Liver (tissue), 9 donors: ENCODE data around the gene NTN5. TPM values are rescaled to one million over a fixed set of nuclear protein-coding genes. Genes with fewer than 3 reads are reported as not detected.

ENCODE experiments used
- DNase-seq: peaks from one replicate; pipeline ENCODE4 v3.0.0-alpha.2; 2017; ENCODE audit warnings: low spot score
- H3K27ac ChIP-seq, 2 donors: one replicate each; pipeline ENCODE4 v1.7.0; 2013; ENCODE audit warnings: inconsistent platforms in 2 of 2, low read length in 2 of 2, control low read depth in 1 of 2, low read depth in 1 of 2, mild to moderate bottlenecking in 1 of 2
- H3K27me3 ChIP-seq, 4 donors: one replicate each; pipeline versions ENCODE4 v1.6.1 to v1.7.0; 2013; ENCODE audit warnings: low read length in 3 of 4, inconsistent platforms in 1 of 4, mild to moderate bottlenecking in 1 of 4, moderate library complexity in 1 of 4; ENCODE audit not compliant: control insufficient read depth in 4 of 4, insufficient read depth in 4 of 4
- H3K36me3 ChIP-seq, 4 donors: one replicate each; pipeline versions ENCODE4 v1.6.1 to v1.7.0; 2013; ENCODE audit warnings: low read length in 3 of 4, mild to moderate bottlenecking in 3 of 4, low read depth in 1 of 4, moderate library complexity in 1 of 4; ENCODE audit not compliant: control insufficient read depth in 4 of 4, insufficient read depth in 3 of 4
- H3K4me1 ChIP-seq, 4 donors: one replicate each; pipeline versions ENCODE4 v1.6.1 to v1.7.0; 2013; ENCODE audit warnings: low read length in 3 of 4, mild to moderate bottlenecking in 3 of 4, moderate library complexity in 1 of 4; ENCODE audit not compliant: control insufficient read depth in 4 of 4, insufficient read depth in 4 of 4
- H3K4me3 ChIP-seq, 3 donors: one replicate each; pipeline versions ENCODE4 v1.6.1 to v1.7.0; 2013; ENCODE audit warnings: low read length in 3 of 3, control low read depth in 1 of 3, low read depth in 1 of 3, mild to moderate bottlenecking in 1 of 3
- H3K9ac ChIP-seq, 2 donors: one replicate each; pipeline ENCODE4 v1.7.0; 2013; ENCODE audit warnings: low read length in 2 of 2, mild to moderate bottlenecking in 2 of 2, moderate library complexity in 2 of 2, control low read depth in 1 of 2, low read depth in 1 of 2
- H3K9me3 ChIP-seq, 4 donors: one replicate each; pipeline versions ENCODE4 v1.6.1 to v1.7.0; 2013; ENCODE audit warnings: low read length in 3 of 4; ENCODE audit not compliant: control insufficient read depth in 4 of 4
- EGR1 ChIP-seq, 2 donors: IDR thresholded peaks; 2 replicates each; pipeline ENCODE4 v1.6.1; 2016 to 2018; ENCODE audit warnings: antibody characterized with exemption in 2 of 2, low read depth in 2 of 2
- FOXA2 ChIP-seq: IDR thresholded peaks from 2 replicates; pipeline ENCODE4 v1.6.1; 2016; ENCODE audit warnings: antibody characterized with exemption
- GABPA ChIP-seq, 2 donors: IDR thresholded peaks in 1 of 2; conservative IDR thresholded peaks in 1 of 2; 2 replicates each; pipeline ENCODE4 v1.6.1; 2016; ENCODE audit warnings: antibody characterized with exemption in 2 of 2, mild to moderate bottlenecking in 1 of 2, moderate library complexity in 1 of 2
- HNF4A ChIP-seq, 2 donors: conservative IDR thresholded peaks; 2 replicates each; pipeline ENCODE4 v1.6.1; 2016; ENCODE audit warnings: antibody characterized with exemption in 2 of 2, mild to moderate bottlenecking in 2 of 2
- HNF4G ChIP-seq: IDR thresholded peaks from 2 replicates; pipeline ENCODE4 v1.6.1; 2016; ENCODE audit warnings: antibody characterized with exemption
- MAX ChIP-seq: IDR thresholded peaks from 2 replicates; pipeline ENCODE4 v1.6.1; 2016; ENCODE audit warnings: antibody characterized with exemption
- NR2F2 ChIP-seq: IDR thresholded peaks from 2 replicates; pipeline ENCODE4 v1.6.1; 2016; ENCODE audit warnings: antibody characterized with exemption
- RAD21 ChIP-seq, 2 donors: IDR thresholded peaks; 2 replicates each; pipeline ENCODE4 v1.6.1; 2016; ENCODE audit warnings: antibody characterized with exemption in 2 of 2, mild to moderate bottlenecking in 2 of 2
- RXRA ChIP-seq, 2 donors: IDR thresholded peaks; 2 replicates each; pipeline ENCODE4 v1.6.1; 2017 to 2018; ENCODE audit warnings: antibody characterized with exemption in 2 of 2, mild to moderate bottlenecking in 1 of 2
- SP1 ChIP-seq: IDR thresholded peaks from 2 replicates; pipeline ENCODE4 v1.6.1; 2018; ENCODE audit warnings: antibody characterized with exemption, mild to moderate bottlenecking
- TAF1 ChIP-seq: conservative IDR thresholded peaks from 2 replicates; pipeline ENCODE4 v1.6.1; 2016; ENCODE audit warnings: antibody characterized with exemption, mild to moderate bottlenecking
- YY1 ChIP-seq: IDR thresholded peaks from 2 replicates; pipeline ENCODE4 v1.6.1; 2016; ENCODE audit warnings: antibody characterized with exemption, mild to moderate bottlenecking
- ZBTB33 ChIP-seq: IDR thresholded peaks from 2 replicates; pipeline ENCODE4 v1.6.1; 2016; ENCODE audit warnings: antibody characterized with exemption
- WGBS: extraction: QIAGEN DNeasy Blood & Tissue Kit; methylation state at CpG from one replicate; pipeline ENCODE4 v1.1.7; 2013; 5-methylcytosine and 5-hydroxymethylcytosine counted together
- polyA plus RNA-seq, 2 donors: library from polyadenylated mRNA; stranded (reverse) in 1 of 2; unstranded in 1 of 2; fragments of 200-250 nt in 1 of 2; fragments of >200 nt in 1 of 2; fragmentation: Nextera tagmentation in 1 of 2; extraction: Ambion mirVana in 1 of 2; gene quantifications; one replicate each; pipeline versions ENCODE4 v1.2.1 to v1.2.3, GENCODE V29; 2013 to 2015
- total RNA-seq, 2 donors: library from RNA; depleted of rRNA; stranded (reverse); fragments of >200 nt; gene quantifications; one replicate each; pipeline ENCODE4 v1.2.3, GENCODE V29; 2014
- TF ChIP-seq, protein P1 (sequence below): IDR thresholded peaks from 2 replicates; pipeline ENCODE4 v1.6.1; 2016; ENCODE audit warnings: antibody characterized with exemption
- TF ChIP-seq, protein P2 (sequence below): fragments of 150-350 bp; IDR thresholded peaks from 2 replicates; pipeline ENCODE4 v1.5.1; 2017; ENCODE audit warnings: improper control_type of control experiment, low read depth, low read length; ENCODE audit not compliant: missing input control
- TF ChIP-seq, protein P3 (sequence below): IDR thresholded peaks from 2 replicates; pipeline ENCODE4 v1.6.1; 2016; ENCODE audit warnings: antibody characterized with exemption, mild to moderate bottlenecking
- donor health status: healthy.
- donor health status: healthy.
- donor health status: healthy.
- donor health status: healthy.
- donor health status: healthy.

The NTN5 gene
- total and polyA plus RNA-seq, 4 donors = 0.08 to 0.09 TPM; not detected in 2

GRCh38 chr19:48674921-48675824 lies 2.4 kb upstream of the NTN5 start (continued):
- TF ChIP-seq ZBTB33 (no peak), MAX (no peak), HNF4G (no peak), TAF1 (no peak), RXRA (IDR thresholded peaks at IDR 0.05) (no peak), HNF4A (conservative IDR thresholded peaks at IDR 0.05) (no peak), NR2F2 (peak; percentile 8), RAD21 (IDR thresholded peaks at IDR 0.05) (peak; percentile 85 to 92)
- TF ChIP-seq, protein P1, sequence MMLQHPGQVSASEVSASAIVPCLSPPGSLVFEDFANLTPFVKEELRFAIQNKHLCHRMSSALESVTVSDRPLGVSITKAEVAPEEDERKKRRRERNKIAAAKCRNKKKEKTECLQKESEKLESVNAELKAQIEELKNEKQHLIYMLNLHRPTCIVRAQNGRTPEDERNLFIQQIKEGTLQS = no peak

GRCh38 chr19:48674216-48674809 lies 1.5 kb upstream of the NTN5 start:
- no peak for TF ChIP-seq MAX

DNA sequence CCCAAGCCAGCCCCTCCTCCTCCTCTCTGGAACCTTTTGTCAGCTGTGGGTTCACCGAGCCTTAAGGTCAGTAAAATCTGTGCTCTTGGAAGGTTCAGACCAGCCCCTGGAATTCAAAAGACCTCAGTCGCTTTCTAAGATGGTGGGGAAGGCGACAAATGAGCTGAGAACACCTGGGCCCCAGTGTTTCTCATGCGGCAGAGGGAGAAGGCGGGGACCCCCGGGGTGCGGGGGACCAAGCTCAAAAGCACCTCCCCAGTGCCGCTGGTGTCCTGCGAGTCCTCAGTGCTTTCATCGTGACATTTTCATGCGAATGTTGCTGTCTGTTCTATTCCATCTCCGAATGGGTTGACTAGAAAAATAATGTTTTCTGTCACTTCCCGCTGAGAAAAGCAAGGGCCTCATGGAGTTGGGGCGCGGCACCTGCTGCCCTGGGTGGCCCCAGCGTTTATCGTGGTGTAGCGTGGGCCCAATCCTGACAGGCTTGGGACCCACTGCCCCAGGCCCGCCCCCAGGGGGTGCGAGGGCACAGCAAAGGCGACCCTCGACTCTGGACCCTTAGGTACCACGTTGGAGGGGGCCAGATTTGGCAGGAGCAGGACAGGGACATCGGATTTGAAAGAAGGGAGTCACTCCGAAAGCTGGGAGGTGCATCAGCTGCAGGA lies 751 bp upstream of the NTN5 start:
- DNase-seq = no peak
- H3K4me1 ChIP-seq = peaks cover 0 to 3% (median 0%) of the 10 kb centered on the region in 4 donors
- 79% methylated on average over 25 of the region's 25 CpGs for WGBS
- TF ChIP-seq GABPA (IDR thresholded peaks at IDR 0.05 in 1 of 2, conservative IDR thresholded peaks at IDR 0.05 in 1 of 2) = no peak
- no peak for TF ChIP-seq MAX
- TF ChIP-seq, protein P2, sequence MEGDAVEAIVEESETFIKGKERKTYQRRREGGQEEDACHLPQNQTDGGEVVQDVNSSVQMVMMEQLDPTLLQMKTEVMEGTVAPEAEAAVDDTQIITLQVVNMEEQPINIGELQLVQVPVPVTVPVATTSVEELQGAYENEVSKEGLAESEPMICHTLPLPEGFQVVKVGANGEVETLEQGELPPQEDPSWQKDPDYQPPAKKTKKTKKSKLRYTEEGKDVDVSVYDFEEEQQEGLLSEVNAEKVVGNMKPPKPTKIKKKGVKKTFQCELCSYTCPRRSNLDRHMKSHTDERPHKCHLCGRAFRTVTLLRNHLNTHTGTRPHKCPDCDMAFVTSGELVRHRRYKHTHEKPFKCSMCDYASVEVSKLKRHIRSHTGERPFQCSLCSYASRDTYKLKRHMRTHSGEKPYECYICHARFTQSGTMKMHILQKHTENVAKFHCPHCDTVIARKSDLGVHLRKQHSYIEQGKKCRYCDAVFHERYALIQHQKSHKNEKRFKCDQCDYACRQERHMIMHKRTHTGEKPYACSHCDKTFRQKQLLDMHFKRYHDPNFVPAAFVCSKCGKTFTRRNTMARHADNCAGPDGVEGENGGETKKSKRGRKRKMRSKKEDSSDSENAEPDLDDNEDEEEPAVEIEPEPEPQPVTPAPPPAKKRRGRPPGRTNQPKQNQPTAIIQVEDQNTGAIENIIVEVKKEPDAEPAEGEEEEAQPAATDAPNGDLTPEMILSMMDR = no peak
- no peak for TF ChIP-seq EGR1 (IDR thresholded peaks at IDR 0.05; ENCODE audit: low read depth in 2 of 2)
- no peak for TF ChIP-seq FOXA2
- TF ChIP-seq, protein P3, sequence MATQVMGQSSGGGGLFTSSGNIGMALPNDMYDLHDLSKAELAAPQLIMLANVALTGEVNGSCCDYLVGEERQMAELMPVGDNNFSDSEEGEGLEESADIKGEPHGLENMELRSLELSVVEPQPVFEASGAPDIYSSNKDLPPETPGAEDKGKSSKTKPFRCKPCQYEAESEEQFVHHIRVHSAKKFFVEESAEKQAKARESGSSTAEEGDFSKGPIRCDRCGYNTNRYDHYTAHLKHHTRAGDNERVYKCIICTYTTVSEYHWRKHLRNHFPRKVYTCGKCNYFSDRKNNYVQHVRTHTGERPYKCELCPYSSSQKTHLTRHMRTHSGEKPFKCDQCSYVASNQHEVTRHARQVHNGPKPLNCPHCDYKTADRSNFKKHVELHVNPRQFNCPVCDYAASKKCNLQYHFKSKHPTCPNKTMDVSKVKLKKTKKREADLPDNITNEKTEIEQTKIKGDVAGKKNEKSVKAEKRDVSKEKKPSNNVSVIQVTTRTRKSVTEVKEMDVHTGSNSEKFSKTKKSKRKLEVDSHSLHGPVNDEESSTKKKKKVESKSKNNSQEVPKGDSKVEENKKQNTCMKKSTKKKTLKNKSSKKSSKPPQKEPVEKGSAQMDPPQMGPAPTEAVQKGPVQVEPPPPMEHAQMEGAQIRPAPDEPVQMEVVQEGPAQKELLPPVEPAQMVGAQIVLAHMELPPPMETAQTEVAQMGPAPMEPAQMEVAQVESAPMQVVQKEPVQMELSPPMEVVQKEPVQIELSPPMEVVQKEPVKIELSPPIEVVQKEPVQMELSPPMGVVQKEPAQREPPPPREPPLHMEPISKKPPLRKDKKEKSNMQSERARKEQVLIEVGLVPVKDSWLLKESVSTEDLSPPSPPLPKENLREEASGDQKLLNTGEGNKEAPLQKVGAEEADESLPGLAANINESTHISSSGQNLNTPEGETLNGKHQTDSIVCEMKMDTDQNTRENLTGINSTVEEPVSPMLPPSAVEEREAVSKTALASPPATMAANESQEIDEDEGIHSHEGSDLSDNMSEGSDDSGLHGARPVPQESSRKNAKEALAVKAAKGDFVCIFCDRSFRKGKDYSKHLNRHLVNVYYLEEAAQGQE = no peak
- no peak for TF ChIP-seq ZBTB33
- TF ChIP-seq YY1 = no peak
- TF ChIP-seq RAD21 (IDR thresholded peaks at IDR 0.05) = no peak
- no peak for TF ChIP-seq RXRA (IDR thresholded peaks at IDR 0.05)
- TF ChIP-seq SP1 = no peak
- TF ChIP-seq TAF1 = no peak

More at GRCh38 chr19:48674216-48674809, 1.5 kb upstream of the NTN5 start:
- Histone ChIP-seq H3K4me3 (no peak overlapping the region), H3K9ac (no peak overlapping the region), H3K4me1 (peaks cover 0 to 3% (median 0%) of the 10 kb centered on the region in 4 donors), H3K27me3 (no peaks in the 10 kb centered on the region), H3K9me3 (no peaks in the 10 kb centered on the region), H3K27ac (peak overlapping the region; percentile 43 to 60), H3K36me3 (no peaks in the 10 kb centered on the region)
- DNase-seq = no peak
- 87% methylated on average over 19 of the region's 19 CpGs for WGBS

More for the DNA sequence above, 751 bp upstream of the NTN5 start:
- Histone ChIP-seq H3K36me3 (no peaks in the 10 kb centered on the region), H3K27me3 (no peaks in the 10 kb centered on the region), H3K4me3 (no peak overlapping the region), H3K9ac (no peak overlapping the region), H3K27ac (no peak overlapping the region), H3K9me3 (no peaks in the 10 kb centered on the region)
